Measurements from ENCODE around the gene SAYSD1.
A peak's percentile ranks its signal among the peaks of the same experiment; 100 is the strongest.
"Not testable (repeated sequence)": the region's sequence is repeated elsewhere in the genome, so short reads cannot be mapped to it uniquely, and the experiment has no call there.

Gene SAYSD1

DNA sequence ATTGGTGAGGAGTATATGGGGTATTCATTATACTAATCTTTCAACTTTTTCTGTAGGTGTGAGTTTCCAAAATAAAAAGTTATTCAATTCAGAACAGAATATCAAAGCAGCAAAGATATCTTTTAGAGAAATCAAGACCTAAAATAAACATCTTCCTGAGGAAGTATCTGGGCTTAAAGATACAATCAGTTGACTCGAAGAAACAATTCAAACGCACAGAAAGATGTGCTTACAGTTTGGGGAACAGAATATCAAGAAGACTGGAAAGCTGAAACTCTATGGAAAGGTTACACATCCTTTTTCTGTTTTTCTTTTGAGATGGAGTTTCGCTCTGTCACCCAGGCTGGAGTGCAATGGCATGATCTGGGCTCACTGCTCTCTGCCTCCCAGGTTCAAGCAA is 36.2 kb upstream of the SAYSD1 start:
- TF ChIP-seq, protein P1, sequence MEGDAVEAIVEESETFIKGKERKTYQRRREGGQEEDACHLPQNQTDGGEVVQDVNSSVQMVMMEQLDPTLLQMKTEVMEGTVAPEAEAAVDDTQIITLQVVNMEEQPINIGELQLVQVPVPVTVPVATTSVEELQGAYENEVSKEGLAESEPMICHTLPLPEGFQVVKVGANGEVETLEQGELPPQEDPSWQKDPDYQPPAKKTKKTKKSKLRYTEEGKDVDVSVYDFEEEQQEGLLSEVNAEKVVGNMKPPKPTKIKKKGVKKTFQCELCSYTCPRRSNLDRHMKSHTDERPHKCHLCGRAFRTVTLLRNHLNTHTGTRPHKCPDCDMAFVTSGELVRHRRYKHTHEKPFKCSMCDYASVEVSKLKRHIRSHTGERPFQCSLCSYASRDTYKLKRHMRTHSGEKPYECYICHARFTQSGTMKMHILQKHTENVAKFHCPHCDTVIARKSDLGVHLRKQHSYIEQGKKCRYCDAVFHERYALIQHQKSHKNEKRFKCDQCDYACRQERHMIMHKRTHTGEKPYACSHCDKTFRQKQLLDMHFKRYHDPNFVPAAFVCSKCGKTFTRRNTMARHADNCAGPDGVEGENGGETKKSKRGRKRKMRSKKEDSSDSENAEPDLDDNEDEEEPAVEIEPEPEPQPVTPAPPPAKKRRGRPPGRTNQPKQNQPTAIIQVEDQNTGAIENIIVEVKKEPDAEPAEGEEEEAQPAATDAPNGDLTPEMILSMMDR (IDR thresholded peaks at IDR 0.05; ENCODE audit: insufficient read depth, low read depth, low read length, missing control alignments): no peak
- no peak overlapping the region for H3K4me3 ChIP-seq (ENCODE audit: low read depth, low read length)
- no peak for DNase-seq (ENCODE audit: low read depth)

DNA sequence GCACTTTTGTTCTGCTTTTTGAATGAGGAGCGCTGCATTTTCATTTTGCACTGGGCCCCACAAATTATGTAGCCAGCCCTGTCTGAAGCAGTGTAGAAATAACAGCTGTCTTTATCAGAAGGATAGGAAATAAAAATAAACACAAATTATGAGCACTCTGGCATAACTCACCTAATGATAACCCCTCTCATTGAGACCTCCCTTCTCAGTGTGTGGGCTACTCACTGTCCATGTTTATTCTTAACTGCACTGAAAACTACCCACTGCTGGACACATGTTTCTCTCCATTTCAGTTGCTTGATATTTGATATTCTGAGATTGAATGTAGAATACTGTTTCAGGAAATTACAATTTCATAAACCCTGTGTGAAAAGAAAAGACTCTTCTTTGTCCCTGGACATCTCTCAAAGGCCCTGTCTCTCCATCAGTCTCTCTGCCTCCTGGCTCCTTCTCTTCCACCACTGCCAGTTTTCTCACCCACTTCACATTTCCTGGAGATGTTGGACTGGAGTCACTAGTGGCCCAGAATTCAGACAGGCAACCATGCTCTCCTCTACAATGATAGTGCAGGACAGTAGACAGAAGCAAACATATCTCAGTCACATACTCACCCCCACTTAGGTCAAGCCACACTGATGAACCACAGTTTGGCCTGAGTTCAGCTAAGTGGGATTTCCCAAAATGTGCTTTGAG is 29.6 kb upstream of the SAYSD1 start:
- TF ChIP-seq, protein P1 (IDR thresholded peaks at IDR 0.05; ENCODE audit: insufficient read depth, low read depth, low read length, missing control alignments): no peak
- no peak for DNase-seq (ENCODE audit: low read depth)
- no peak overlapping the region for H3K4me3 ChIP-seq (ENCODE audit: low read depth, low read length)

DNA sequence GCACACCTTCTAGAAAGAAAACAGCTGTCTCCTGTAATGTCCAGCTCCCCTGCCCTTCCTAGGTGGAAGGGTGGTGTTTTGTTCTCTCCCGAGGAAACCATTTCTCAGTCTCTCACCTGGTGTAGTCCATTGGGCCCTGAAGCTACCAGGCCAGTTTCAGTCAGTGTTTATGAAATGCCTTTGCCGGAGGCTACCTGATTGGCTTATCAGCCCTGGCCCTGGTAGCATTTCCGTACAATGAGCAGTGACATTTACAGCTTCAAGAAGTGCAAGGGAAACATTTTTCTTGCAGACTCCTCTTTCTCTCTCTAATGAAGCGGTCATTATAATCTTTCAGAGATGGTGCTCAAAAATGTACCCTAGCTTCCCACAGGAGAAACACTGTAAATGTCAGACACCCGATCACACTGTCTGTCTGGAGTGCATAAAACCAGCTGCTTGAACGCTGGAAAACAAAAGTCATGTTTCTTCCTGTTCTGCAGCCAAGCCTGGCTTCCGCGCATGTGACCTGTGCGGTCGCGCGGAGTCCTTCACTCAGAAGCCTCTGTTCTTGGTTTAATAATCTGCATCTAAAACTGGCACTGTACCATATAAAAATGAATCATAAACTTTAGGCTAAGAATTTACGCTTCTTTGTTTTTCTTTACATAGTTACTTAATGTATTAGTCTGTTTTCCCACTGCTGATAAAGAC is 28.4 kb upstream of the SAYSD1 start:
- no peak for DNase-seq (ENCODE audit: low read depth)
- TF ChIP-seq, protein P1 (IDR thresholded peaks at IDR 0.05; ENCODE audit: insufficient read depth, low read depth, low read length, missing control alignments): no peak
- no peak overlapping the region for H3K4me3 ChIP-seq (ENCODE audit: low read depth, low read length)

DNA sequence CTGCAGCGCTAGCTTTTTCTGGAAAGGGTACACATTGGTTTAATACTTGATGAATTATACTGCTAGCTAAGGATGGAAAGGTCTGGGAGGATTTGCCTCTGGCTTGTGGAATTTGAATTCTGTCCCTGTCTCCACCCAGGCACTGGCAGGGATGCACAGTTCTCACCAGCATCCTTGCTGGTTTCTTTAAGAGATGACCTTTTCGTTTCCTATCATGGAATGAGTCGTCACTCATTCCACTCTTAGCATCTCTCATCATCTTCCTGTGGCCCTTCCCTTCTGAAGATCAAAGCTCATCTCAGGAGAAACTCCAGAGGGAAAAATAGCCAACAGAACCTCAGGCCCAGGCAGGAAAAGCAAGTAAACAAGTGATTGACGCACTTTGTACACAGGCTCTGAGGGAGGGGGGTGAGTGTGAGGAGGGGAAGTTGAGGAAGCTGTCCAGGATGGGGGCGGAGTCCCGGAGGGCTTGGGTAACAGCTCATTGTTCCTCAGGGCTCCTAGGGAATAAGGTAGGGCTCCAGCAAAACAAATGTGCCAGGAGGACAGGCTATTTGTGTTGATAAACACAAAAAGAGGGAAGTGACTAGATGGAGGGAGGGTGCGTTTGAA is 25.7 kb upstream of the SAYSD1 start:
- no peak for DNase-seq (ENCODE audit: low read depth)
- TF ChIP-seq, protein P1 (IDR thresholded peaks at IDR 0.05; ENCODE audit: insufficient read depth, low read depth, low read length, missing control alignments): no peak

DNA sequence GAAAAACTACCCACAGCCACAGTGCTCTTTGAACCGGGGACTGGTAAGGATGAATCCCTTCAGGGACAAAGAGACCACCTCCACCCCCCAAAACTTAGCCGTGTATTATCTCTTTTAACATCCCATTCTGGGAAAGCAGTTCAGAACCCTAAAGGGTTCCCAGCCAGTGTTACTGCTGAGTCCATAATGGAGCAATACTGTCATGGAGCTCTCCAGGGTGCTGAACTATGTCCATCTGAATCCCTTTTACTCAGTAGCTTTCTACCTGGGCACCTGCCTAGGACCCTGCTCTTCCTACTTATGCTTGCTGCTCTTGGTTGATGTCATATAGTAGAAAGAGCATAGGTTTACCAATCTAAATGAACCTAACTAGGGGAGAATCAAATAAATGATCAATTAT is 22.3 kb upstream of the SAYSD1 start:
- no peak overlapping the region for H3K4me3 ChIP-seq (ENCODE audit: low read depth, low read length)
- DNase-seq (ENCODE audit: low read depth): peak; percentile 44
- TF ChIP-seq, protein P1 (IDR thresholded peaks at IDR 0.05; ENCODE audit: insufficient read depth, low read depth, low read length, missing control alignments): no peak

More for the DNA sequence above, 25.7 kb upstream of the SAYSD1 start:
- H3K4me3 ChIP-seq (ENCODE audit: low read depth, low read length): no peak overlapping the region

DNA sequence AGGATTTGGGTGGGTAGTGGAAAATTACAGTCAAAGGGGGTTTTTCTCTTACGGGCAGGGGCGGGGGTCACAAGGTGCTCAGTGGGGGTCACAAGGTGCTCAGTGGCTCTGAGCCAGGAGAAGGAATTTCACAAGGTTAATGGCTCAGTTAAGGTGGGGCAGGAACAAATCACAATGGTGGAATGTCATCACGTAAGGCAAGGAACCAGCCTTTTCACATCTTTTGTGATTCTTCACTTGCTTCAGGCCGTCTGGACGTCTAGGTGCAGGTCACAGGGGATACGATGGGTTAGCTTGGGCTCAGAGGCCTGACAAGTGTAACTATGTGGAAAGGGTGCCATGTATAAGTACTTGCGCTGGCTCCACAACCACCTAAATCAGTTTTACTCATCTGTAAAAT is 21.2 kb upstream of the SAYSD1 start:
- not testable (repeated sequence) for DNase-seq (ENCODE audit: low read depth); H3K4me3 ChIP-seq (ENCODE audit: low read depth, low read length)

DNA sequence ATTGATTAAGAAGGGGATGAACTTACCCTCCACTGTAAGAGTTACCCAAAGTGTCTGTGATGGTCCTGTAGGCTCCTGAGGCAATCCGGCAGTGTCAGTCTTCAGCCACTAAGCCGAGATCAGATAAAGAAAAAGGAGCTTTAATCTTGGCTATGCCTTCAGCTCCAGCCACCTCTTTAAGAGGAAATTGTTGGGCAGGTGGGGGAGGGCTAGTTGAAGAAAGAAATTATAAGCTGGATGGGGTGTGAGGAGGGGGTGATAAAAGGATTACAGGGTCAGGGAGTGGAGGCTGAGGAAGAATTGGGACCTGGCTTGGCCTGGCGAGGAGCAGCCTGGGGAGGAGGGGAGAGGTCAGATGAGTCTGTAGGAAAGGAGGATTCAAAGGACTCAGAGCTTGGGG is 19.8 kb upstream of the SAYSD1 start:
- H3K4me3 ChIP-seq (ENCODE audit: low read depth, low read length); DNase-seq (ENCODE audit: low read depth): not testable (repeated sequence)
